ENCODE data around the gene MSH3.

Gene MSH3

DNA sequence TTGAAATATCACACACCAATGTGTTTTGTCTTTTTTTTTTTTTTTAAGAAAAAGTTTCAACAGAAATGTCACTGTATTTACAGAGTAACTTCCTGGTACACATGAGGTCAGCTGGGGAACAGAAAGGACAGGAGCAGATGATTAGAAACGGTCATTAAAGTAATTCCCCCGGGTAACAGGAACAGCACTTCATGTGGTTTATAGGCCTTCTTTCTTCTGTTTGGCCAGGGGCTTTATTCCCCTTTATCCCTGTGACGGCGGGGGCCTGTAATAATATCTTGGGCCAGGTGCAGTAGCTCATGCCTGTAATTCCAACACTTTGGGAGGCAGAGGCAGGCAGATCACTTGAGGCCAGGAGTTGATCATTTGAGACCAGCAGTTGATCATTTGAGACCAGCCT is 30.5 kb upstream of the MSH3 start:
- H3K4me3 ChIP-seq (ENCODE audit: low read depth in 1 of 2, low read length in 2 of 2) = no peak overlapping the region
- no peaks in the 10 kb centered on the region for H3K27me3 ChIP-seq (ENCODE audit: control insufficient read depth in 1 of 2, insufficient read depth in 2 of 2, low read length in 2 of 2)
- H3K4me1 ChIP-seq (ENCODE audit: control insufficient read depth in 1 of 2, insufficient read depth in 2 of 2, low read length in 2 of 2) = peaks cover 0 to 7% of the 10 kb centered on the region in 2 donors
- no peak overlapping the region for H3K27ac ChIP-seq (ENCODE audit: low read depth, low read length)
- H3K9ac ChIP-seq (ENCODE audit: low read depth in 1 of 2, low read length in 2 of 2) = no peak overlapping the region
- peaks cover 0 to under 1% of the 10 kb centered on the region in 2 donors for H3K36me3 ChIP-seq (ENCODE audit: control insufficient read depth in 1 of 2, insufficient read depth in 2 of 2, low read length in 2 of 2)
- H3K9me3 ChIP-seq (ENCODE audit: control insufficient read depth in 1 of 2, low read length in 2 of 2) = no peaks in the 10 kb centered on the region

DNA sequence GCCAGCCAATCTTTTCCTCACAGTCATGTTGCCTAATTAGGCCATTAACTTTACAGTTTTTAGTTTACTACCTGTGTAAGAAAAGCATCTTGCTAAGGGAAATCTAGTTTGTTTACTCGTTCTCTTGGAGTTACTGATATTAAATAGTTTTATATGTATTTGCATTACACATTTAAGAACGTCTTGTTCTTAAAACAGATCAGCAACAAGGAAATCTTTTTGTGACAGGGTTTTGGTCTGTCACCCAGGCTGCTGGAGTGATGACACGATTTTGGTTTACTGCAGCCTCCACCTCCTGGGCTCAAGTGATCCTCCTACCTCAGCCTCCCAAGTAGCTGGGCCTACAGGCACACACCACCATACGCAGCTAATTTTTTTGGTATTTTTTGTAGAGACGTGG is 29.2 kb upstream of the MSH3 start:
- no peak overlapping the region for H3K4me3 ChIP-seq (ENCODE audit: low read depth in 1 of 2, low read length in 2 of 2)
- no peaks in the 10 kb centered on the region for H3K9me3 ChIP-seq (ENCODE audit: control insufficient read depth in 1 of 2, low read length in 2 of 2)
- H3K27ac ChIP-seq (ENCODE audit: low read depth, low read length) = no peak overlapping the region
- H3K27me3 ChIP-seq (ENCODE audit: control insufficient read depth in 1 of 2, insufficient read depth in 2 of 2, low read length in 2 of 2) = no peaks in the 10 kb centered on the region
- peaks cover 0 to 7% of the 10 kb centered on the region in 2 donors for H3K4me1 ChIP-seq (ENCODE audit: control insufficient read depth in 1 of 2, insufficient read depth in 2 of 2, low read length in 2 of 2)
- H3K9ac ChIP-seq (ENCODE audit: low read depth in 1 of 2, low read length in 2 of 2) = no peak overlapping the region
- peaks cover 4 to 9% of the 10 kb centered on the region in 2 donors for H3K36me3 ChIP-seq (ENCODE audit: control insufficient read depth in 1 of 2, insufficient read depth in 2 of 2, low read length in 2 of 2)

DNA sequence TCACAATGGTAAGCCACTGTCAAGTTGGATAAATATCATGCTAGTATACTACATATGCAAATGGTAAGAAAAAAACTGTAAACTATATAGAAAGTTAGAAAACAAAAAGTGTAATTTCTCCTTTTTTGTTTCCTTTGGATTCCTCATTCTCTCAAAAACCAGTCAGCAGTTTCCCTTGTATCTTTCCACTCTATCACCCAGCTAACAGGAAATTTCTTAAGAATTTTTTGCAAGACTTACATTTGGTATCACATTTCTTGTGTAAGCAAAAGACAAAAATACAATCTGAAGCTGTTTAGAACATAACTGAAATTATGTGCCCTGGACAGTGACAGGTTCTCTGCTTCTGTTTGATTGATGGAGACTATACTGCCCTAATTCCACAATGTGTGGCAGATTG is 25.2 kb upstream of the MSH3 start:
- Histone ChIP-seq H3K36me3 (ENCODE audit: control insufficient read depth in 1 of 2, insufficient read depth in 2 of 2, low read length in 2 of 2) (peaks cover 4 to 24% of the 10 kb centered on the region in 2 donors), H3K27ac (ENCODE audit: low read depth, low read length) (no peak overlapping the region), H3K27me3 (ENCODE audit: control insufficient read depth in 1 of 2, insufficient read depth in 2 of 2, low read length in 2 of 2) (no peaks in the 10 kb centered on the region)

DNA sequence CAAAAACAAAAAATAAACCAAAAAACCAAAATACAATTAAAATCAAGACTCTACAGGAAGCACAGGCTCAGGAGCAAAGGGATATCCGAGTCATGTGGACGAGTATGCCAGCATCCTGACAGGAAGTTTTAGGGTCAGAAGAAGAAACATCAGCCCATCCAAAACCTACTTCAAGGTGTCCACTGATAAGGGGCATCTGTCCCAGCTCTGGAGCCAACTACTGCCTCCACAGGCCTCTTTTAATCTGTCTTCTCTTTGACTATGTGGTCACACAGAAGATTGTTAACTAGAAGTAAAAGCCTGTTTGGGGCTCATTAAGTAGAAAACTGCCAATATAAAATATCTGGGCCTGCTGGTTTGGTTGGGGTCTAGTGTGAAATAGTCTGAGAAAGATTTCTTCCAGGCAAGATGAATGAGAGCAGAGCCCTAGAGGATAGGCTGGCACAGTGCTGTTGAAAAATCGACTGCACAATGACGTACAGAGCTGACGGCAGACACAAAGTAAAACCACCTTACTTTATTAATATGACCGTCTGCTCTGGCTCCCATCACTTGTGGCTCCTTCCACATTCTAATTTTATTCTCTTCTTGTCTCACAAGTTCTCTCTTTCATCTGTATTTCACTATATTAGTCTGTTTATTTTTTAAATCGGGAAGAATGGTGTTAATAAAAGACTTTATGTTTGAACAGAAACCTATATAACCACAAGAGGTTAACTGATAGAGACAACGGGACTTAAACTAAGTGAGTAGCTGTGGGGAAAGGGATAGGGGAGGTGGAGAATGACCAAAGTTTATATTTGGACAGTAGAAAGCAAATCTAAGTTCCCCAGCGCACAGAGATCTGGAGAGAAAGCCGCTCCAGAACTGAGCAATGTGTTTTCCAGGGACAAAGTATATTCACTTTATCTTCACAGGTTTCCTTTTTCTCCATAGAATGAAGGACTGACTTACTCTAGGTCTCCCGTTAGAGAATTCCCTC is 22.9 kb upstream of the MSH3 start:
- no peak overlapping the region for H3K9ac ChIP-seq (ENCODE audit: low read depth in 1 of 2, low read length in 2 of 2)
- H3K9me3 ChIP-seq (ENCODE audit: control insufficient read depth in 1 of 2, low read length in 2 of 2) = no peaks in the 10 kb centered on the region
- no peak overlapping the region for H3K27ac ChIP-seq (ENCODE audit: low read depth, low read length)
- H3K4me1 ChIP-seq (ENCODE audit: control insufficient read depth in 1 of 2, insufficient read depth in 2 of 2, low read length in 2 of 2) = no peaks in the 10 kb centered on the region
- peaks cover 4 to 24% of the 10 kb centered on the region in 2 donors for H3K36me3 ChIP-seq (ENCODE audit: control insufficient read depth in 1 of 2, insufficient read depth in 2 of 2, low read length in 2 of 2)
- no peak overlapping the region for H3K4me3 ChIP-seq (ENCODE audit: low read depth in 1 of 2, low read length in 2 of 2)
- no peaks in the 10 kb centered on the region for H3K27me3 ChIP-seq (ENCODE audit: control insufficient read depth in 1 of 2, insufficient read depth in 2 of 2, low read length in 2 of 2)

More for the DNA sequence above, 25.2 kb upstream of the MSH3 start:
- no peaks in the 10 kb centered on the region for H3K4me1 ChIP-seq (ENCODE audit: control insufficient read depth in 1 of 2, insufficient read depth in 2 of 2, low read length in 2 of 2)
- no peak overlapping the region for H3K4me3 ChIP-seq (ENCODE audit: low read depth in 1 of 2, low read length in 2 of 2)
- no peaks in the 10 kb centered on the region for H3K9me3 ChIP-seq (ENCODE audit: control insufficient read depth in 1 of 2, low read length in 2 of 2)
- H3K9ac ChIP-seq (ENCODE audit: low read depth in 1 of 2, low read length in 2 of 2) = no peak overlapping the region

DNA sequence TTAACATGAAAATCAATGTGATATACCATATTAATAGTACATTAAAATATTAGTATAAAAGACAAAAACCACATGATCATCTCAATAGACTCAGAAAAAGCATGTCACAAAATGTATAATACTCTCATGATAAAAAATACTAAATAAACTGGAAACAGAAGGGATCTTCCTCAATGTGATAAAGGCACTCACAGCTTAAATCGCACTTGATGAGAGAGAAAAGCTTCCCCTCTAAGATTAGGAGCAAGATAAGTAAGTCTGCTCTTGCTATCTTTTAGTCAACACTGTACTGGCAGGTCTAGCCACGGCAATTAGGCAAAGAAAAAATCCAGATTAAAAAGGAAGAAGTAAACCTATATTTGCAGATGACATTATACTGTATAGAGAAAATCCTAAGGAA is 21.8 kb upstream of the MSH3 start:
- H3K27ac ChIP-seq (ENCODE audit: low read depth, low read length) = no peak overlapping the region
- H3K36me3 ChIP-seq (ENCODE audit: control insufficient read depth in 1 of 2, insufficient read depth in 2 of 2, low read length in 2 of 2) = peaks cover 4 to 24% of the 10 kb centered on the region in 2 donors
- no peaks in the 10 kb centered on the region for H3K9me3 ChIP-seq (ENCODE audit: control insufficient read depth in 1 of 2, low read length in 2 of 2)
- H3K27me3 ChIP-seq (ENCODE audit: control insufficient read depth in 1 of 2, insufficient read depth in 2 of 2, low read length in 2 of 2) = no peaks in the 10 kb centered on the region
- no peaks in the 10 kb centered on the region for H3K4me1 ChIP-seq (ENCODE audit: control insufficient read depth in 1 of 2, insufficient read depth in 2 of 2, low read length in 2 of 2)
- H3K4me3 ChIP-seq (ENCODE audit: low read depth in 1 of 2, low read length in 2 of 2) = no peak overlapping the region
- no peak overlapping the region for H3K9ac ChIP-seq (ENCODE audit: low read depth in 1 of 2, low read length in 2 of 2)

DNA sequence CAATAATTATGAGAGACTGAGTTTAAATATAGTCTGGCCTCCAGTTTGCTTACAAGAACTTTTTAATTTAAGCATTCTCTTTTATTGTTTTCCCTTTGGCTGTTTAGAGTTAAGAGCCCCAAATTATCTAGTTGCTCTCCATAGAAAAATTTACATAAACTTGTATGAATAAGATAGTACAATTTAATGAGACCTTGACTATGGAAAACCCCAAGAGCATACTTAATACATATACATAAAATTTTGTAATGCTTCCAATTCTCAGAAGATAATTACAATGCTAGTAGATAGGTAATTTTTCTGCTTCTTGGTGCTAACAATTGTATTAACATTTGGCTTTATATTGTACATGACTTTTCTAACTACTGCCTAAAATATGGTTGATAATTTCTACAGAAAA is 20.3 kb upstream of the MSH3 start:
- H3K27me3 ChIP-seq (ENCODE audit: control insufficient read depth in 1 of 2, insufficient read depth in 2 of 2, low read length in 2 of 2) = no peaks in the 10 kb centered on the region
- no peak overlapping the region for H3K27ac ChIP-seq (ENCODE audit: low read depth, low read length)
- no peak overlapping the region for H3K9ac ChIP-seq (ENCODE audit: low read depth in 1 of 2, low read length in 2 of 2)
- H3K4me1 ChIP-seq (ENCODE audit: control insufficient read depth in 1 of 2, insufficient read depth in 2 of 2, low read length in 2 of 2) = no peaks in the 10 kb centered on the region
- H3K4me3 ChIP-seq (ENCODE audit: low read depth in 1 of 2, low read length in 2 of 2) = no peak overlapping the region
- peaks cover 7 to 25% of the 10 kb centered on the region in 2 donors for H3K36me3 ChIP-seq (ENCODE audit: control insufficient read depth in 1 of 2, insufficient read depth in 2 of 2, low read length in 2 of 2)
- no peaks in the 10 kb centered on the region for H3K9me3 ChIP-seq (ENCODE audit: control insufficient read depth in 1 of 2, low read length in 2 of 2)

DNA sequence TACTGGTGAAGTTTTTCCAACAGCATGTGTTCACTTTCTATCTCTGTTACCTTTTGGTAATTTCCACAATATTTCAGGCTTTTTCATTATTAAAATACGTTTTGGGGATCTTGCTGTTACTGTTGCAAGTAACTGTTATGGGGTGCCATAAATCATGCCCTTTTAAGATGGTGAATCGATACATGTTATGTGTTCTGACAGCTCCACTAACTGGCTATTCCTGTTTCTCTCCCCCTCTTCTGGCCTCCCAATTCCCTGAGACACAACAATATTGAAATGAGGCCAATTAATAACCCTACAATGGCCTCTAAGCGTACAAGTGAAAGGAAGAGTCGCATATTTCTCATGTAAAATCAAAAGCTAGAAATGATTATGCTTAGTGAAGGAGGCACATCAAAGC is 13.1 kb upstream of the MSH3 start:
- Histone ChIP-seq H3K27ac (ENCODE audit: low read depth, low read length) (no peak overlapping the region), H3K27me3 (ENCODE audit: control insufficient read depth in 1 of 2, insufficient read depth in 2 of 2, low read length in 2 of 2) (no peaks in the 10 kb centered on the region), H3K4me1 (ENCODE audit: control insufficient read depth in 1 of 2, insufficient read depth in 2 of 2, low read length in 2 of 2) (no peaks in the 10 kb centered on the region), H3K4me3 (ENCODE audit: low read depth in 1 of 2, low read length in 2 of 2) (no peak overlapping the region), H3K9me3 (ENCODE audit: control insufficient read depth in 1 of 2, low read length in 2 of 2) (no peaks in the 10 kb centered on the region), H3K9ac (ENCODE audit: low read depth in 1 of 2, low read length in 2 of 2) (no peak overlapping the region), H3K36me3 (ENCODE audit: control insufficient read depth in 1 of 2, insufficient read depth in 2 of 2, low read length in 2 of 2) (peaks cover 14 to 39% of the 10 kb centered on the region in 2 donors)

DNA sequence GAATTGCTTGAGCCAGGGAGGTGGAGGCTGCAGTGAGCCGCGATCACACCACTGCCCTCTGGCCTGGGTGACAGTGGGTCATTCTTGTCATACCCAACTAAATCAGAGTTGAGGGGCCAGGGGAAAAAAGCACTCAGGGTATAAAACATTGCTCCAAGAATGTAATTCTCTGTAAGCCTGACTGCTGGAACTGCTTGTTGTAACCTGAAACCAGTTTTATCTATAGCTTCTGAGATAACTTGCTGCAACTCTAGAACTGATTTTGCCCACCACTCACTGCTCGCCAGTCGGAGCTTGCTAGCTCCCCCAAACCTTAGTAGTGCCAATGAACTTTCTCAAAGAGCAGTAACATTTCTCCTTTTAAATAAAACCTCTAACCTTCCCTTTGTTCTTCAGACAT is 9.6 kb upstream of the MSH3 start:
- no peak overlapping the region for H3K9ac ChIP-seq (ENCODE audit: low read depth in 1 of 2, low read length in 2 of 2)
- H3K36me3 ChIP-seq (ENCODE audit: control insufficient read depth in 1 of 2, insufficient read depth in 2 of 2, low read length in 2 of 2) = peaks cover 11 to 55% of the 10 kb centered on the region in 2 donors
- H3K27ac ChIP-seq (ENCODE audit: low read depth, low read length) = no peak overlapping the region
- no peaks in the 10 kb centered on the region for H3K4me1 ChIP-seq (ENCODE audit: control insufficient read depth in 1 of 2, insufficient read depth in 2 of 2, low read length in 2 of 2)
- no peak overlapping the region for H3K4me3 ChIP-seq (ENCODE audit: low read depth in 1 of 2, low read length in 2 of 2)
- H3K9me3 ChIP-seq (ENCODE audit: control insufficient read depth in 1 of 2, low read length in 2 of 2) = no peaks in the 10 kb centered on the region
- no peaks in the 10 kb centered on the region for H3K27me3 ChIP-seq (ENCODE audit: control insufficient read depth in 1 of 2, insufficient read depth in 2 of 2, low read length in 2 of 2)

DNA sequence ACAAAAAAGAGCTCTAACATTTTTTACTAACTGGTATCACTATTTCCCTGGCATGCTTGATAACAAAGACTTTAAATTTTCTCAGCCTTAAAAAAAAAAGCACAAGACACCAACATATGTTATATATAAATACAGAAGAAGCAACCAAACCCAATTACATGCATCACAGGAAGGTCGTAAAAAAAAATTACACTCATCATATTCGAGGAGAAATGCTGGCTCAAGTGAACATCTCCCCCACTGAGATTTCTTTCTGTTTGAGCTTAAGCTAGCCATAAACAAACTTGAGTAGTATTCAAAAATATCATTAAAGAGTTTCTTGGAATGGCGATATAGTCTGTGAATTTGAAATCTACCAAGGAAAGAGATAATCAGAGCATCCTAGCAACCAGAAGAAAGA is 7.5 kb upstream of the MSH3 start:
- Histone ChIP-seq H3K9ac (ENCODE audit: low read depth in 1 of 2, low read length in 2 of 2) (no peak overlapping the region), H3K9me3 (ENCODE audit: control insufficient read depth in 1 of 2, low read length in 2 of 2) (no peaks in the 10 kb centered on the region), H3K4me1 (ENCODE audit: control insufficient read depth in 1 of 2, insufficient read depth in 2 of 2, low read length in 2 of 2) (no peaks in the 10 kb centered on the region), H3K36me3 (ENCODE audit: control insufficient read depth in 1 of 2, insufficient read depth in 2 of 2, low read length in 2 of 2) (peaks cover 2 to 38% of the 10 kb centered on the region in 2 donors), H3K4me3 (ENCODE audit: low read depth in 1 of 2, low read length in 2 of 2) (no peak overlapping the region), H3K27me3 (ENCODE audit: control insufficient read depth in 1 of 2, insufficient read depth in 2 of 2, low read length in 2 of 2) (no peaks in the 10 kb centered on the region), H3K27ac (ENCODE audit: low read depth, low read length) (no peak overlapping the region)

DNA sequence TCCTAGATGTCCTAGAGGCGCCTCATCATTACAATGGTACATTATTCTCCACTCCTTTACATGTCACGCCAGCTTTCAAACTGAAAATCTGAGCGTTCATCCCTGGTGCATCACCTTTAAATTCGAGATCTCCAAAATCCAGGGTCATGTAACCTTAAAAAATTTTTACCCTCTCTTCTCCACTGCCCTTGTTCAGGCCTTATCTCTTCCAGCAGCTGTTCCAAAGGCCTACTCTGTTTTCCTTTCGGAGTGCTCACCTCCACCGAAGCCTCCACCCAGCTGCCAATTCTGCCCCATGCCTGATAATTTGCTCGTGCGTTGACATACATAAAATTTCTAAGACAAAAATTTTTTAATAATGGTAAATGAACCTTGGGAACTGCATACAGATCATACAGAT is 950 bp upstream of the MSH3 start:
- H3K4me1 ChIP-seq (ENCODE audit: control insufficient read depth in 1 of 2, insufficient read depth in 2 of 2, low read length in 2 of 2) = peaks cover 14 to 19% of the 10 kb centered on the region in 2 donors
- no peak overlapping the region for H3K27ac ChIP-seq (ENCODE audit: low read depth, low read length)
- no peaks in the 10 kb centered on the region for H3K27me3 ChIP-seq (ENCODE audit: control insufficient read depth in 1 of 2, insufficient read depth in 2 of 2, low read length in 2 of 2)
- H3K36me3 ChIP-seq (ENCODE audit: control insufficient read depth in 1 of 2, insufficient read depth in 2 of 2, low read length in 2 of 2) = peaks cover 0 to 19% of the 10 kb centered on the region in 2 donors
- H3K9me3 ChIP-seq (ENCODE audit: control insufficient read depth in 1 of 2, low read length in 2 of 2) = no peaks in the 10 kb centered on the region
- H3K9ac ChIP-seq (ENCODE audit: low read depth in 1 of 2, low read length in 2 of 2) = peak overlapping the region; percentile 52 to 64
- H3K4me3 ChIP-seq (ENCODE audit: low read depth in 1 of 2, low read length in 2 of 2) = peak overlapping the region; percentile 80 to 81
